PC-9 (cell line): ENCODE results near the gene TEN1.

Experiments
- CTCF ChIP-seq: fragments of 200-600 bp; sonication (generic); conservative IDR thresholded peaks from 2 replicates; pipeline ENCODE4 v1.6.1; 2017; ENCODE audit warnings: mixed run types, antibody characterized with exemption, mild to moderate bottlenecking, moderate library complexity
- EZH2 ChIP-seq: fragments of 200-600 bp; sonication (generic); IDR thresholded peaks from 2 replicates; pipeline ENCODE4 v1.8.0; 2017; ENCODE audit warnings: antibody characterized with exemption, low read depth

GRCh38 chr17:75932852-75933251, 46.2 kb upstream of the TEN1 start:
- TF ChIP-seq CTCF = no peak
- TF ChIP-seq EZH2 = no peak
